Hepatocyte (in vitro differentiated cells): ENCODE results near the gene WDR4.

Experiments used
- EZH2phosphoT487 ChIP-seq: fragments of 200-600 bp; sonication (generic); IDR thresholded peaks from one replicate; pipeline ENCODE4 v1.6.1; 2018; ENCODE audit warnings: antibody characterized with exemption, mild to moderate bottlenecking, low read depth, moderate library complexity; ENCODE audit not compliant: unreplicated experiment, severe bottlenecking
- TF ChIP-seq, protein P1 (sequence below): fragments of 200-600 bp; sonication (generic); IDR thresholded peaks from 2 replicates; pipeline ENCODE4 v1.5.1; 2016; ENCODE audit warnings: antibody characterized with exemption, mild to moderate bottlenecking; ENCODE audit not compliant: poor library complexity

- TF ChIP-seq, protein P1, sequence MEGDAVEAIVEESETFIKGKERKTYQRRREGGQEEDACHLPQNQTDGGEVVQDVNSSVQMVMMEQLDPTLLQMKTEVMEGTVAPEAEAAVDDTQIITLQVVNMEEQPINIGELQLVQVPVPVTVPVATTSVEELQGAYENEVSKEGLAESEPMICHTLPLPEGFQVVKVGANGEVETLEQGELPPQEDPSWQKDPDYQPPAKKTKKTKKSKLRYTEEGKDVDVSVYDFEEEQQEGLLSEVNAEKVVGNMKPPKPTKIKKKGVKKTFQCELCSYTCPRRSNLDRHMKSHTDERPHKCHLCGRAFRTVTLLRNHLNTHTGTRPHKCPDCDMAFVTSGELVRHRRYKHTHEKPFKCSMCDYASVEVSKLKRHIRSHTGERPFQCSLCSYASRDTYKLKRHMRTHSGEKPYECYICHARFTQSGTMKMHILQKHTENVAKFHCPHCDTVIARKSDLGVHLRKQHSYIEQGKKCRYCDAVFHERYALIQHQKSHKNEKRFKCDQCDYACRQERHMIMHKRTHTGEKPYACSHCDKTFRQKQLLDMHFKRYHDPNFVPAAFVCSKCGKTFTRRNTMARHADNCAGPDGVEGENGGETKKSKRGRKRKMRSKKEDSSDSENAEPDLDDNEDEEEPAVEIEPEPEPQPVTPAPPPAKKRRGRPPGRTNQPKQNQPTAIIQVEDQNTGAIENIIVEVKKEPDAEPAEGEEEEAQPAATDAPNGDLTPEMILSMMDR = no peak
- TF ChIP-seq EZH2phosphoT487 = no peak
These were observed 13.6 kb downstream of the WDR4 start for GRCh38 chr21:42865776-42866160.
